ENCODE data around the gene ISX.

ISX gene

GRCh38 chr22:35116817-35117216, 50.9 kb downstream of the ISX start:
- no peak overlapping the region for H3K4me3 ChIP-seq (ENCODE audit: severe bottlenecking)
- no peak for ATAC-seq (ENCODE audit: low read depth)
- H3K4me1 ChIP-seq (ENCODE audit: insufficient read depth, poor library complexity, severe bottlenecking): no peaks in the 10 kb centered on the region
- no peaks in the 10 kb centered on the region for H3K9me3 ChIP-seq (ENCODE audit: severe bottlenecking)
- TF ChIP-seq CTCF (IDR thresholded peaks at IDR 0.05; ENCODE audit: poor library complexity, severe bottlenecking): no peak
- DNase-seq (ENCODE audit: low spot score): no peak
- H3K27me3 ChIP-seq (ENCODE audit: insufficient read depth, poor library complexity, severe bottlenecking): no peaks in the 10 kb centered on the region
- no peaks in the 10 kb centered on the region for H3K36me3 ChIP-seq (ENCODE audit: low read depth)
- H3K27ac ChIP-seq (ENCODE audit: poor library complexity, severe bottlenecking): no peak overlapping the region

GRCh38 chr22:35119494-35119893, 53.5 kb downstream of the ISX start:
- Histone ChIP-seq H3K27me3 (ENCODE audit: insufficient read depth, poor library complexity, severe bottlenecking) (no peaks in the 10 kb centered on the region), H3K9me3 (ENCODE audit: severe bottlenecking) (no peaks in the 10 kb centered on the region), H3K27ac (ENCODE audit: poor library complexity, severe bottlenecking) (no peak overlapping the region), H3K36me3 (ENCODE audit: low read depth) (no peaks in the 10 kb centered on the region), H3K4me3 (ENCODE audit: severe bottlenecking) (no peak overlapping the region), H3K4me1 (ENCODE audit: insufficient read depth, poor library complexity, severe bottlenecking) (no peaks in the 10 kb centered on the region)
- DNase-seq (ENCODE audit: low spot score) (no peak), ATAC-seq (ENCODE audit: low read depth) (no peak)
- no peak for TF ChIP-seq CTCF (IDR thresholded peaks at IDR 0.05; ENCODE audit: poor library complexity, severe bottlenecking)

- TF ChIP-seq CTCF (IDR thresholded peaks at IDR 0.05; ENCODE audit: poor library complexity, severe bottlenecking): no peak
- Histone ChIP-seq H3K36me3 (ENCODE audit: low read depth) (no peaks in the 10 kb centered on the region), H3K4me3 (ENCODE audit: severe bottlenecking) (no peak overlapping the region), H3K27ac (ENCODE audit: poor library complexity, severe bottlenecking) (no peak overlapping the region), H3K27me3 (ENCODE audit: insufficient read depth, poor library complexity, severe bottlenecking) (no peaks in the 10 kb centered on the region), H3K4me1 (ENCODE audit: insufficient read depth, poor library complexity, severe bottlenecking) (no peaks in the 10 kb centered on the region), H3K9me3 (ENCODE audit: severe bottlenecking) (no peaks in the 10 kb centered on the region)
- no peak for DNase-seq (ENCODE audit: low spot score)
- ATAC-seq (ENCODE audit: low read depth): no peak
Measured at GRCh38 chr22:35124691-35125219, 58.8 kb downstream of the ISX start.

- no peak for ATAC-seq (ENCODE audit: low read depth)
Measured at GRCh38 chr22:35126993-35127392, 61.0 kb downstream of the ISX start.

More at GRCh38 chr22:35126993-35127392, 61.0 kb downstream of the ISX start:
- Histone ChIP-seq H3K27me3 (ENCODE audit: insufficient read depth, poor library complexity, severe bottlenecking) (no peaks in the 10 kb centered on the region), H3K27ac (ENCODE audit: poor library complexity, severe bottlenecking) (no peak overlapping the region), H3K9me3 (ENCODE audit: severe bottlenecking) (no peaks in the 10 kb centered on the region), H3K36me3 (ENCODE audit: low read depth) (no peaks in the 10 kb centered on the region), H3K4me1 (ENCODE audit: insufficient read depth, poor library complexity, severe bottlenecking) (no peaks in the 10 kb centered on the region), H3K4me3 (ENCODE audit: severe bottlenecking) (no peak overlapping the region)
- no peak for TF ChIP-seq CTCF (IDR thresholded peaks at IDR 0.05; ENCODE audit: poor library complexity, severe bottlenecking)
- DNase-seq (ENCODE audit: low spot score): no peak

Measured in RWPE2 (cell line).